M059J (cell line): Measurements from ENCODE around the gene TUBB6. TPM values are rescaled to one million over a fixed set of nuclear protein-coding genes. Genes with fewer than 3 reads are reported as not detected.

Experiments
- total RNA-seq: library from RNA; depleted of rRNA; stranded (reverse); fragments of >200 nt; shearing (Covaris generic); gene quantifications from 2 replicates; pipeline ENCODE4 v1.2.3, GENCODE V29; 2014; rRNA removed

TUBB6 gene
- total RNA-seq, 1 experiment from 2014 or later: 350 TPM

Other genes starting within 250 kb of the TUBB6 start
- not detected in 2 replicates for gene ANKRD62, start 214.4 kb upstream of the TUBB6 start, total RNA-seq
- not detected in 2 replicates for gene CIDEA, start 53.9 kb upstream of the TUBB6 start, total RNA-seq
- 32.9 and 48.9 TPM in 2 replicates for gene AFG3L2, start 69.0 kb downstream of the TUBB6 start, total RNA-seq
- 0.91 and 3.1 TPM in 2 replicates for gene PRELID3A, start 99.7 kb downstream of the TUBB6 start, total RNA-seq